ENCODE measurements around the gene KDM6B.

DNA sequence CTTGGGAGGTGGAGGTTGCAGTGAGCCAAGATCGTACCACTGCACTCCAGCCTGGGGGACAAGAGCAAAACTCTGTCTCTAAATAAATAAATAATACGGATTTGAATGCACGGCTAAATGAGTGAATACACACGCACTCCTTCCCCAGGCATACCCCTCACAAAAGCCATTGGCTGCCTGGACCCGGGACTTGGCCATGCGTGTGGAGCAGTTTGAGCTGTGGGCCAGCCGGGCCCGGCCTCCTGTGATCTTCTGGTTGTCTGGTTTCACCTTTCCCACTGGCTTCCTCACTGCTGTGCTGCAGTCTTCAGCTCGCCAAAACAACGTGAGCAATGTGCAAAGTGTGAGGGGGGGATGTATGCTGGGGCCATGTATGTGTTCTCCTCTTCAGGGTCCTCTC lies 1.6 kb upstream of the KDM6B start:
- TF ChIP-seq, protein P1, sequence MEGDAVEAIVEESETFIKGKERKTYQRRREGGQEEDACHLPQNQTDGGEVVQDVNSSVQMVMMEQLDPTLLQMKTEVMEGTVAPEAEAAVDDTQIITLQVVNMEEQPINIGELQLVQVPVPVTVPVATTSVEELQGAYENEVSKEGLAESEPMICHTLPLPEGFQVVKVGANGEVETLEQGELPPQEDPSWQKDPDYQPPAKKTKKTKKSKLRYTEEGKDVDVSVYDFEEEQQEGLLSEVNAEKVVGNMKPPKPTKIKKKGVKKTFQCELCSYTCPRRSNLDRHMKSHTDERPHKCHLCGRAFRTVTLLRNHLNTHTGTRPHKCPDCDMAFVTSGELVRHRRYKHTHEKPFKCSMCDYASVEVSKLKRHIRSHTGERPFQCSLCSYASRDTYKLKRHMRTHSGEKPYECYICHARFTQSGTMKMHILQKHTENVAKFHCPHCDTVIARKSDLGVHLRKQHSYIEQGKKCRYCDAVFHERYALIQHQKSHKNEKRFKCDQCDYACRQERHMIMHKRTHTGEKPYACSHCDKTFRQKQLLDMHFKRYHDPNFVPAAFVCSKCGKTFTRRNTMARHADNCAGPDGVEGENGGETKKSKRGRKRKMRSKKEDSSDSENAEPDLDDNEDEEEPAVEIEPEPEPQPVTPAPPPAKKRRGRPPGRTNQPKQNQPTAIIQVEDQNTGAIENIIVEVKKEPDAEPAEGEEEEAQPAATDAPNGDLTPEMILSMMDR (IDR thresholded peaks at IDR 0.05) = no peak
- TF ChIP-seq POLR2A (IDR thresholded peaks at IDR 0.05) = no peak
